ENCODE data around the gene SNHG17. TPM values are rescaled to one million over a fixed set of nuclear protein-coding genes. Genes with fewer than 3 reads are reported as not detected.

The SNHG17 gene
- total and polyA plus RNA-seq, 9 of the 15 experiments (the other 6 are each of a cell fraction or from before 2014, with no cell fraction given): 29.8 to 106 (median 57.7) TPM

- Histone ChIP-seq H3K4me3 (no peak overlapping the region), H3K27ac (ENCODE audit: extremely low read depth, low read depth, low read length) (no peak overlapping the region; the same call in 2 of the 3 replicates), H3K27me3 (ENCODE audit: control insufficient read depth in 2 of 2, insufficient read depth in 2 of 2, low read length in 2 of 2) (no peaks in the 10 kb centered on the region), H3K9me1 (ENCODE audit: control insufficient read depth, insufficient read depth, low read length) (peaks cover 21% of the 10 kb centered on the region), H3K36me3 (ENCODE audit: control insufficient read depth, insufficient read depth, low read length) (peaks cover 100% of the 10 kb centered on the region), H2AFZ (ENCODE audit: low read depth, low read length) (no peak overlapping the region), H3K9ac (ENCODE audit: insufficient read depth in 1 of 2, low read depth in 2 of 2, low read length in 2 of 2) (no peak overlapping the region), H3K9me3 (replicated peaks; ENCODE audit: control insufficient read depth, insufficient read depth, low read depth, low read length) (no peaks in the 10 kb centered on the region), H3K79me2 (ENCODE audit: control insufficient read depth, insufficient read depth, low read length) (peaks cover 96% of the 10 kb centered on the region), H3K4me2 (ENCODE audit: insufficient read depth, low read length) (no peak overlapping the region), H3K4me1 (replicated peaks in 1 of 2; ENCODE audit: control insufficient read depth in 2 of 2, insufficient read depth in 2 of 2, low read length in 2 of 2) (peaks cover 20 to 24% of the 10 kb centered on the region in 2 experiments; a peak in 3 of 5 replicates), H4K20me1 (replicated peaks; ENCODE audit: control insufficient read depth, insufficient read depth, low read length) (peaks cover 92% of the 10 kb centered on the region)
- CTCF ChIA-PET (ENCODE audit: low intra/inter-chr PET ratio): no interaction called here
- WGBS (ENCODE audit: insufficient coverage, low coverage, missing lambda C conversion rate): 91% methylated on average over 3 of the region's 3 CpGs
- no peak for ATAC-seq
- POLR2A ChIA-PET: interaction anchor here (1.0 to 2.3 kb wide), 4 partner anchors 8 to 44 kb away, joined by 3 to 13 read pairs (median 4); no protein-coding TSS in a partner anchor
- intact Hi-C loops (cut with micrococcal nuclease): no loop called here
- DNase-seq (ENCODE audit: extremely low read depth in 1 of 4, low spot score in 3 of 4): no peak
- BruUV-seq (replicated peaks): no TSS peak
- TF ChIP-seq BCOR (IDR thresholded peaks at IDR 0.05): no peak
- no peak for TF ChIP-seq PHF21A (IDR thresholded peaks at IDR 0.05; ENCODE audit: borderline replicate concordance, low read depth)
- TF ChIP-seq MEIS2 (IDR thresholded peaks at IDR 0.05; ENCODE audit: partially characterized antibody): no peak
- no peak for TF ChIP-seq JUND (IDR thresholded peaks at IDR 0.05; ENCODE audit: borderline replicate concordance, low read depth, low read length)
- TF ChIP-seq JUND (tag; IDR thresholded peaks at IDR 0.05; ENCODE audit: borderline replicate concordance, low read depth, low read length): no peak
- peak; percentile 46; the same call in 1 of the 2 replicates for TF ChIP-seq MAFK (IDR thresholded peaks at IDR 0.05; ENCODE audit: low read length)
- TF ChIP-seq THRA (IDR thresholded peaks at IDR 0.05): no peak
- TF ChIP-seq MAFF (IDR thresholded peaks at IDR 0.05; ENCODE audit: low read length): peak; percentile 60
- TF ChIP-seq RBFOX2 (IDR thresholded peaks at IDR 0.05; ENCODE audit: low read depth, low read length): peak; percentile 9; the same call in 1 of the 2 replicates
- TF ChIP-seq MAFG (tag; conservative IDR thresholded peaks at IDR 0.05): peak; percentile 58
- no peak for TF ChIP-seq IRF1 (CRISPR knock-in tag; IDR thresholded peaks at IDR 0.05; ENCODE audit: borderline replicate concordance)
- TF ChIP-seq ZBTB43 (CRISPR knock-in tag; IDR thresholded peaks at IDR 0.05): no peak
- TF ChIP-seq ZNF316 (IDR thresholded peaks at IDR 0.05): peak; percentile 81
- peak; percentile 76 for TF ChIP-seq C11orf30 (IDR thresholded peaks at IDR 0.05; ENCODE audit: low read depth)
- no peak for TF ChIP-seq GTF2E2 (tag; IDR thresholded peaks at IDR 0.05)
- TF ChIP-seq ZNF121 (CRISPR knock-in tag; conservative IDR thresholded peaks at IDR 0.05): peak; percentile 49
- FAIRE-seq: no peak
- in situ Hi-C loops (cut with MboI): no loop called here
Measured at GRCh38 chr20:38428800-38429199, 6.3 kb downstream of the SNHG17 start.

All from K562 (cell line).